ENCODE results near the gene NMNAT1. TPM values are rescaled to one million over a fixed set of nuclear protein-coding genes. Genes with fewer than 3 reads are reported as not detected.

NMNAT1 gene
- total and polyA plus RNA-seq, 2 of the 8 experiments (the other 6 are each of a cell fraction or from before 2014, with no cell fraction given) = 2.0 to 2.5 TPM

GRCh38 chr1:10033359-10033845 lies 90.1 kb downstream of the NMNAT1 start:
- H4K20me1 ChIP-seq (replicated peaks in 1 of 2; ENCODE audit: control insufficient read depth in 1 of 2, insufficient read depth in 2 of 2, low read length in 2 of 2) = no peaks in the 10 kb centered on the region
- peaks cover 0 to 2% of the 10 kb centered on the region in 2 experiments; a peak in 1 of 4 replicates for H3K9me3 ChIP-seq (ENCODE audit: insufficient read depth in 2 of 2, low read depth in 1 of 2, low read length in 1 of 2)
- peak overlapping the region; percentile 97 for H2BK5ac ChIP-seq (ENCODE audit: low read depth, low read length)
- H3K18ac ChIP-seq (ENCODE audit: extremely low read depth, low read length) = peak overlapping the region; percentile 99
- 2% methylated on average over 19 of the region's 19 CpGs; no CpG with 5 or more reads in 1 of the 2 experiments for WGBS, 2 experiments (ENCODE audit: extremely low coverage in 1 of 2, insufficient coverage in 1 of 2, insufficient read length in 1 of 2, insufficient replicate concordance in 2 of 2, low coverage in 1 of 2, low lambda C conversion rate in 2 of 2, missing lambda C conversion rate in 1 of 2)
- peaks cover 0 to 46% of the 10 kb centered on the region in 2 experiments; a peak in 3 of 4 replicates for H3K79me2 ChIP-seq (ENCODE audit: control insufficient read depth in 1 of 2, insufficient read depth in 2 of 2, low read length in 2 of 2)
- H2AK5ac ChIP-seq (ENCODE audit: low read depth, low read length) = 0 out of 2 replicates have a peak overlapping the region, but pooled peaks have one; percentile 78
- no peak overlapping the region for H2BK120ac ChIP-seq (replicated peaks; ENCODE audit: low read depth, low read length)
- H3K56ac ChIP-seq (replicated peaks; ENCODE audit: insufficient read length, low read depth, low read length) = peak overlapping the region; percentile 73
- DNase-seq (ENCODE audit: low read depth in 1 of 2, low spot score in 2 of 2) = no peak
- no peaks in the 10 kb centered on the region for H3K27me3 ChIP-seq (replicated peaks in 1 of 4; ENCODE audit: control insufficient read depth in 3 of 4, extremely low read depth in 1 of 4, insufficient read depth in 3 of 4, low read length in 3 of 4)
- H3K27ac ChIP-seq (ENCODE audit: low read depth, low read length) = peak overlapping the region; percentile 89
- H3K4me3 ChIP-seq (ENCODE audit: extremely low read depth in 1 of 4, insufficient read depth in 2 of 4, low read depth in 3 of 4, low read length in 4 of 4) = peak overlapping the region; percentile 85 to 99 (median 94)
- H3K79me1 ChIP-seq (ENCODE audit: low read depth, low read length) = no peaks in the 10 kb centered on the region; the same call in 1 of the 2 replicates
- peaks cover 0 to 3% (median 0%) of the 10 kb centered on the region in 4 experiments; a peak in 2 of 7 replicates for H3K4me1 ChIP-seq (replicated peaks in 1 of 4; ENCODE audit: control insufficient read depth in 3 of 4, insufficient read depth in 4 of 4, low read length in 3 of 4)
- H3K23ac ChIP-seq (ENCODE audit: insufficient read length) = no peak overlapping the region
- no peak overlapping the region for H3K4ac ChIP-seq (replicated peaks; ENCODE audit: insufficient read length, low read depth, low read length)
- 0 out of 2 replicates have a peak overlapping the region, but pooled peaks have one; percentile 43 for H2AFZ ChIP-seq (ENCODE audit: low read length)
- peak overlapping the region; percentile 91 for H2BK12ac ChIP-seq (ENCODE audit: low read depth, low read length)
- H3K14ac ChIP-seq (ENCODE audit: insufficient read length) = no peak overlapping the region
- H4K5ac ChIP-seq (ENCODE audit: insufficient read length, low read depth, low read length) = peak overlapping the region; percentile 90
- peak overlapping the region; percentile 83 to 97 for H3K4me2 ChIP-seq (ENCODE audit: insufficient read depth in 1 of 2, low read depth in 2 of 2, low read length in 2 of 2)
- no peak overlapping the region for H2BK20ac ChIP-seq (ENCODE audit: low read length)
- peak overlapping the region; percentile 86 to 97 (median 91) for H3K9ac ChIP-seq (replicated peaks in 1 of 4; ENCODE audit: extremely low read depth in 1 of 4, low read depth in 3 of 4, low read length in 3 of 4)
- H4K8ac ChIP-seq (ENCODE audit: extremely low read depth, insufficient read depth, low read length) = peak overlapping the region; percentile 91; the same call in 1 of the 2 replicates
- peaks cover 0 to 7% (median 4%) of the 10 kb centered on the region in 4 experiments; a peak in 3 of 8 replicates for H3K36me3 ChIP-seq (ENCODE audit: control insufficient read depth in 2 of 4, insufficient read depth in 4 of 4, low read length in 3 of 4)
- H3K23me2 ChIP-seq (ENCODE audit: low read depth, low read length) = peaks cover 9% of the 10 kb centered on the region
- no peak for FAIRE-seq
- CTCF ChIA-PET (ENCODE audit: partially characterized antibody) = interaction anchor here (0.6 to 3.0 kb wide), 10 partner anchors 14 to 1566 kb away, joined by 3 to 16 read pairs (median 4); partner anchors contain the start of genes LZIC, NMNAT1 and RBP7
- POLR2A ChIA-PET (ENCODE audit: partially characterized antibody) = interaction anchor here (0.7 to 2.4 kb wide), 13 partner anchors 10 to 183 kb away, joined by 3 to 10 read pairs (median 3); partner anchors contain the start of genes KIF1B, LZIC and NMNAT1
- H2BK15ac ChIP-seq (ENCODE audit: low read length) = peak overlapping the region; percentile 88; the same call in 1 of the 2 replicates
- H4K91ac ChIP-seq (replicated peaks; ENCODE audit: insufficient read length, low read length) = peak overlapping the region; percentile 58
- TF ChIP-seq POLR2A (IDR thresholded peaks at IDR 0.05; ENCODE audit: control extremely low read depth in 1 of 2, low read depth in 2 of 2, low read length in 2 of 2) (peak in 1 of 2 experiments; percentile 66; a peak in 2 of 3 replicates), ATF2 (IDR thresholded peaks at IDR 0.05; ENCODE audit: low read length) (no peak), CHD1 (IDR thresholded peaks at IDR 0.05; ENCODE audit: low read depth, low read length) (no peak), KDM4A (IDR thresholded peaks at IDR 0.05; ENCODE audit: low read depth, low read length, severe bottlenecking) (peak; percentile 42), RBBP5 (IDR thresholded peaks at IDR 0.05; ENCODE audit: borderline replicate concordance, low read depth, low read length) (0 out of 2 replicates have a peak, but pooled peaks have one; percentile 66), MAX (IDR thresholded peaks at IDR 0.05) (no peak), SP1 (IDR thresholded peaks at IDR 0.05; ENCODE audit: low read depth, low read length) (no peak), SRF (IDR thresholded peaks at IDR 0.05; ENCODE audit: low read depth, low read length) (no peak), TAF7 (optimal IDR thresholded peaks at IDR 0.05; ENCODE audit: borderline replicate concordance, low read depth, low read length) (peak; percentile 36)

Measured in H1 (cell line).